GM21825 (cell line): ENCODE results near the gene SLC22A12.

Experiments
- ATAC-seq: cut with Tn5 transposase; IDR thresholded peaks from one replicate; pipeline ENCODE4 v1.9.1; 2021; ENCODE audit warnings: mild to moderate bottlenecking, moderate library complexity; ENCODE audit not compliant: unreplicated experiment

The SLC22A12 gene

DNA sequence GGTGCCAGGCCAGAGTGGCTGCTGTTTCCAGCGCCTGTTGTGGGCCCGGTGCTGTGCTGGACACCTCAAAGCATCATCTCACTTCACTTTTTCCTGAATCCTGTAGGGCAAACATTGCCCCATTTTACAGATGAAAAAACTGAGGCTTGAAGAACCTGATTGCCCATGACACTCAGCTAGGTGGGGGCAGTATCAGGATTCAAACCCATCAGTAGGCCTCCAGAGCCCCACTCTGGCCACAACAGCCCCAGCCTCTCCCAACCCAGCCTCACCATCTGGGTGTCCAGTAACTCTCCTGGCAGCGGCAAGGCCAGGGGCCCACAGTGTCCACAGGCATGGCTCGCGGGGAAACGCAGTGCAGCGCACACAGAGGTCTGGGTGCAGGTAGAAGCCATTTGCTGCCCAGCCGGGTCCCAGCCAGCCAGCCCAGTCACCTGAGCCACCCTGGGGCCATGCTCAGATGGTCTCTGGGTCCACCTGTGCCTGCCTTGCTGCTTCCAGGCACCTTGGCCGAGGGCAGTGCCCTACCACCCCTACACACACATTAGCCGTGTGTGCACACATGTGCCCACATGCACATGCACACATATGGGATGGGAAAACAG lies 11.5 kb downstream of the SLC22A12 start:
- ATAC-seq: no peak

DNA sequence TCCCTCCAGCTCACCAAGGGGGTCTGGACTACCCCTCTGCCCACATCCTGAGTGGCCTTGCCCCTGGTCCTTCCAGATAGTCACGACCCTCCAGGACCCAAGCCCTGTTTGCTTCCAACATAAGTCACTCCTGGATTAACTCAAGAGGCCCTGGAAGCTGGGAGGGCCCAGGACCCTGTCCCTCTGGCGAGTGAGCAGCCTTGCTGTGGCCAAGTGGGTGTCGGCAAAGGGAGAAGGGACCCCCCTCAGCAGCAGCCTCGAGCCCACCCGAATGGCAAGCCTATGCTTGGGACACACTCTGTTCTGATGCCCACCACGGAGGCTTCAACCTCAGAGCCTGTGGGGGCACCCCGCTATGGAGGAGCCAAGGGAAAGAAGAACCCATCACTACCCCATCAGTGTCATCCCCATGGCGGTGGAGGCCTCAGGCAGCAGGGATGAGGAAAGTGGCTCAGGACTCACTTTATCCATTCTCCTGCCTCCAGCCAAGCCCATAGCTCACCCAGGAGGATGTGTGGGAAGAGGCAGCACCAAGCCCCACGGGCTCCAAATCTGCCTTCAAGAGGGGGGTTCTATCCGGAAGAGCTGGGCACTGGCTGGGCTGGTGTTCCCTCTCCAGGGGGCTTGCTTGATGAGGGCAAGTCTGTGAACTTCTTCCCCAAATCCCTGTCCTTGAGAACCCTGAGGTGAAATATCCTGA lies 12.5 kb downstream of the SLC22A12 start:
- ATAC-seq: no peak

DNA sequence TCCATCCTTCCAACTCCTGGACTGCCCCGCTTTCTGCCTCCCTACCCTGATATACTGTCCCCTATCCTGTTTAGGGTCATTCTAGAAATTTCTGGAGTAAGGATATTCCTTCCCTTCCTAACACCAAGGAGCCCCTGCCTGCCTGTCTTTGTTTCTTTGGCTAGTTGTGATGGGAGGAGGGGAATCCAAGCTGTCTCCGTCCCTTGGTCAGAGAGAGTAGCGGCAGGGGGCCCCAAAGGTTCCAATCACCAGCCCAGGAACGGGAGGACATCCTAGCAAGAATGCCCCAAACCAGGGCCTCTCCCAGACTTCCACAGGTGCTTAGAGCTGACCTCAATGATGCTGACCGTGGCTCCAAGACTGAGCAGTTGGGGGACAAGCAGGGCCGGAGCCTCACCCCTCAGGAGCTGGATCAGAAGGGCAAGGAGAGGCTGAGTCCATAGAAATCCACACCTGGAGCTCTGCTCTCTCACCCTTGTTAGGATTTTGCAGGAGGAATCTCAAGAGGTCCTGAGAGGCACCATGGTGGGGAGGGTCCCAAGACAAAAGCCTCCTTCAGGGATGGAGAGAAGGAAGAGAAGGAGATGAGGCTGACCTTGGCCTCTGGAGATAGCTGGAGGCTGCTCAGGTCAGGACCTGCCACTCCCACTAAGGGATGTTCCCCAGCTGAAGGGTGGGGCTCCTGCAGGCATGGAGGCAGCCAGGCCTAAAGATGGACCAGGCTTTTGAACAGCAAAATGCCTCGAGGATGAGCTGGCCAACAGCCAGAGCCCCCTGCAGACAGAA lies 13.6 kb downstream of the SLC22A12 start:
- ATAC-seq: no peak

DNA sequence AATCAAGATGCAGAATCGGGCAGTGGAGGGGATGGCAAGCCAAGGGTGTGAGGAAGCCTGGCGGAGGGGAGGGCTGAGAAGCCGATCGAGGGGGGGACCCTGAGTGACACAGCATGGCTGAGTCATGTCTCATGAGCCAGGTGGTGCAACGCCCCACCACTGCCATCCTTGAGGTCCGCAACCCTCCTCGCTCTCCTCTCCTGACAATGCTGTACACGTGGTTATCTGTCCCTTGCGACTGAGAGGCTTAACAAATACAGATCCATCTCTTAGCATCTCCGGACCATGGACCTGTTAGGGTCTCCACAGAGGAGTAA lies 14.2 kb downstream of the SLC22A12 start:
- no peak for ATAC-seq

DNA sequence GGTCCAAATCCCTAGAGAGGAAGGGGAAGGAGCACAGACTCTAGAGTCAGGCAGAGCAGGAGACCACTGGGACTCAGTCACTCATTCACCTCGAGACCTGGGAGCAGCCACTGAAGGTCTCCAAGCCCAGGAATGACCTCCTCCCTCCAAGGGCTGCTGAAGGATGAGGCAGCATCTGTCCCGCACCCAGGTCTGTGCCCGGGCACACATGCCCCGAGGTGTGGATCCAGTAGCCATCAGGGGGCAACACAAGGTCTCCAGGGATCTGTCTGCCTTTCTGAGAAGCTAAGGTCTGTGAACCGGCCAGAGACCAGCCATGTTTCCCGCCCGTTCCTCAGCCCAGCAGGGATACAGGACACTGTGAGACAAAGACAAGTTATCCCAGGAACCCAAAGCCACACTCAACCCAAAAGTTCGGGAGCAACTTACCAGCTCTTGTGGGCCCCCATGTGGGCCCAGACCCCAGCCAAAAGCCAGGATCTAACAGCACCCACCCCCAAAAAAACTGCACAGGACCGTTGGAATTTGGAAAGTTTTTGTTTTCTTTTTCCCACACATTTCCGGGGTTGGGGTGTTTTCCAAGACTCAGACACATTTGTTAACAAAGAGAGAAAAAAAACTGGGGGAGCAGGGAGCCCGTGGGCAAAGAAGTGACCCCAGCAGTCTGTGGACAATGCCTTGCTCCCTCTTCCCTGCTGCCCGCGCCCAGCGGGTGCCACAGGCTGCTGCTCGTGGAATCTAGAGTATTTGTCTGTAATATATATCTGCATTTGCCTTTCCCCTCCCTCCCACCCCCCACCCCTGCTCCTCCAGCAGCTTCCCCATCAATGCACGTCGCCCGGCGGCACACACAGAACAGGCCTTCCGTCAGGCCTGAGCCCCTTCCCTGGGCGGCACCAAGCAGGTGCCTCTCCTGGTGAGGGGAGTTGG lies 14.9 kb downstream of the SLC22A12 start:
- no peak for ATAC-seq

DNA sequence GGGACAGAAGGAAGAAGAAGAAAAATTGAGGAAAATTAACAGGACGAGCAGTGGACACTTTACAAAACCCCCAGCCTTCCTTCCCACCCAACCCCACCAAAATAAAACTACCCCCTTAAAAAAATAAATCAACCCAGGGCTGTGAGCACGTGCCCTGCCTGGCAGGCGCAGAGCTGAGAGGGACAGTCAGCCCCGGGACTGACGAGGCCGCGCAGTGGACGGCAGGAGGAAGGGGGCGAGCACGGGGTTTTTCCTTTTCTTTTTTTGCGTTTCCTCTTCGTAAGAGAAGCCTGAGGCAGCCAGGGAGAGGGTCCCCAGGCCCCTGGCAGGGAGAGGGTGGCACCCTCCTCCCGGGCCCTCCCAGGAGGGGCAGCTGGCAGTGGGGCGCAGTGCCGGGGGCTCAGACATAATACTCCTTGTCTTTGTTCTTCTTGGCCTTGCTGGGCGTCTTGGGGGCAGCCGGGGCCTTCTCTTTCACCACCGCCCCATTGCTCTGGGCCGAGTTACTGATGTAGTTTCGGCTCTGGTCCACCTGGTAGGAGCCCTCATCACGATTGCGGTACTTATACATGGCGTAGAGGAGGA lies 15.9 kb downstream of the SLC22A12 start:
- no peak for ATAC-seq

DNA sequence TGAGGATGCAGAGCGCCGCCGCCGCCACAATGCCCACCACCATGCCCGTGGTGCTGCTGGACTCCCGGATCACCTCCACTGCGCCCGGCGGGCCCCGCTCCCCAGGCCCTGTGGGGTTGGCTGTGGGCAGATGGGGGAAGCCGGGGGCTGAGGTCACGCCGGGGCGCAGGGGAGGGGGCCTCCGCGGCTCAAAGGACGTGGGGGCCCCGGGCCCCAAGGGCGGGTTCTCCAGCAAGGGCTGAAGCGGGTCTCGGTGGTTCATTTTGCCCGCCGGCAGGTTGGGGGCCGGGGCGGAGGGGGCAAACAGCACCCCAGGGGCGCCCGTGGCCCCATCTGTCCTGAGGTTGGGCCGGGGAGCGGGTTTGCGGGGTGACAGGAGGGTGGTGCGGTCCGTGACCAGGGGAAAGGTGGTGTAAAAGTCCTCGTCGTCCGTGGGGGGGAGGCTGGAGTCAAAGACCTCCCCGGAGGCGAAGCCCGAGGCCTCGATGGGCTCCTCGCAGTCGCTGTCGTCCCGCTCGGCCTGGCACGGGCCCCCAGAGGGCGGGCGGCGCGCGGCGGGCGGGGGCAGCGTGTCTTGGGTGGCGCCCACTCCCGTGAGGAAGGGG lies 16.5 kb downstream of the SLC22A12 start:
- ATAC-seq: no peak

DNA sequence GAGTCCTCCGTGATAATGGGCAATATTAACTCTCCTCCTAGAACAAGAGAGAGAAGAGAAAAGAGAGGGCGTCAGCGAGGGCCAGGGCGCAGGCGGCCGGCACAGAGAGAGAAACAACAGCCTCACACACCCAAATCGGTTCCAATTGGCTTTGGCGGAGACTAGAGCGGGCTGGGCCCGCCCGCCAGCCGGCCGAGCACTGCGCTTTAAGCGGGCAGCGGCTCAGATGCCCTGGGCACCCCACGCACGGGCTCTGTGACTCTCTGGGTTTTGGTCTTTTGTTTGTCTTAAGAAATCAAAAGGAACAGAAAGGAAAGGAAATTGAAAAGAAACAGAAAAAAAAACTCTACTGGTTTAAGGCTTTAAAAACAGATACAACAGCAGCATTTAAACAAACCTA lies 17.0 kb downstream of the SLC22A12 start:
- ATAC-seq: no peak

DNA sequence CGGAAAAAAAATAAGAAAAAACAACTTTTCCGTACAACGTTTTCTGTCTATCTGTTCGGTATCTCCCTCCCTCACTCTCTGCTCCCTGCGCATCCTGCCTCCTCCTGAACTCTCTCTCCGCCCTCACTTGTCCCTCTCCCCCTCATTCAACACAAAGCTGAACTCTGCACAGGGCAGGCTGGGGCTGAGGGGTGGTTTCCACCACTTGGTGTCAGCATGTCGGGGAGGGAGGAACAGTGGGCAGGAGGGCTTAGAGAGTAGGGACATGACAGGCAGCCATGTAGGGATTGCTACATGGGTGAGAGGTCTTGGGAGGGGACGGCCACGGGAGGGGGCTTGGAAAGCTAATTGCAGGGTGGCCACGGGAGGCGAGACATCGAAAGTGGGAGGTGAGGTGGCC lies 17.6 kb downstream of the SLC22A12 start:
- no peak for ATAC-seq

DNA sequence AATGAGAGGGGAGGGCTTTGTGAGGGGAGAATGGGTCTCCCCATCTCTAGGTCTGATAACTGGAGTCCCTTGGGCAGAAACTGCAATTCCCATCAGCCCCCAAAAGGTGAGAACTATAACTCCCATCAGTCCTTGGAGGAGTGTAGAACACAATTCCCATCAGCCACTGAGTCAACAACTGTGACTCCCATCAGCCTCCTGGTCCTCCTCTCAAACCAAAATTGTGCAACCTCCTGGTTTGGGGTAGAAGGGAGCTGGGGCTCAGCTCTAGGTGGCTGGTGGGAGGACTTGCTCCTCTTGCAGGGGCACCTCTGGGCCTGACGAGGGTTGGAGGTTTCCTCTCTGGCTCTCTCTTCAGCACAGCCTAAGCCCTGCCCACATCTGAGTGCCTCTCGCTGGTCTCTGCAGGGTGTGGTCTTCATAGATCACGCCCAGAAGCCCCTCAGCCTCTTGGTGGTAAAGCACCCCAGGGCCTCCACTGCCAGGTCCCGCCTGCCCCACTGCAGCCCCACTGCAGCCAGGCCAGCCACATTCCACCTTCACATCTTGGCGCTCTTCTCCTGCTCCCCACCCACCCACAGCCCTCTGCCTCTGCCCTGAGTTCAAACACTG lies 18.5 kb downstream of the SLC22A12 start:
- no peak for ATAC-seq

DNA sequence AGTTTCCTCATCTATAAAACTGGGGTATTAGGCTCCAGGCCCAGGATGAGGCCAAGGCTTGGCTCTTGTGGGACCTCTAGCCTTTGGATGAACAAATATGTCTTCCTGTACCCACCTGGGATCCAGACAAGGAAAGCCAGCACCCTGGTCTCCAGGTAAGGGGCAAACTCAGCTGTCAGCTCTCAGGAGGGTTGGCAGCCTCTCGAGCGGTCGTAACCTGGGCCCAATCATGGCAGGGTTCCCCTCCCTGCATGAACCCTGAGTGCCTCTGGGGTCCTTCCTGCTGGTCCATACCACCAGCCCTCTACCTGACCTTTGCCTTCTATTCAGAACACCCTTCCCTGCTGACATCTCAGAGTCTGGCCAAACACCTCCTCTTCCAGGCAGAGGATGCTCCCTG lies 19.6 kb downstream of the SLC22A12 start:
- no peak for ATAC-seq

DNA sequence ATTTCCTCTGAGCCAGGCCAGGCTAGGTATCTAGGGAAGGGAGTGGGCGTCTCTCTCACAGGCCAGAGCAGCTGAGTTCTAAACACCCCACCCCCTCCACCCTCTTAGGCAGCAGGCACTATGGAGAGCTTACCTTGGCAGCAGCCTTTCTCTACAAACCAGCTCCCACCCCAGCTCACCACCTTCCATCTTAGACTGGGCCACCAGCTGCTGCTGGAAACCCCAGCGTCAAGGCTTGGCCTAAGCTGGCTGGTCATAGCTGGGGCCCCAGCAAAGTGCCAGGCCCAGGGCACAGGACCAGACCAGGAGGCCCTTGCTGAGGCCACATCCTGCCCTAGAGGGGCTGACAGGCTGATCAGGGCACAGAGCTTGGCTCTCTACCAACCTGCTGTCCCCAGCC lies 20.2 kb downstream of the SLC22A12 start:
- ATAC-seq: no peak

DNA sequence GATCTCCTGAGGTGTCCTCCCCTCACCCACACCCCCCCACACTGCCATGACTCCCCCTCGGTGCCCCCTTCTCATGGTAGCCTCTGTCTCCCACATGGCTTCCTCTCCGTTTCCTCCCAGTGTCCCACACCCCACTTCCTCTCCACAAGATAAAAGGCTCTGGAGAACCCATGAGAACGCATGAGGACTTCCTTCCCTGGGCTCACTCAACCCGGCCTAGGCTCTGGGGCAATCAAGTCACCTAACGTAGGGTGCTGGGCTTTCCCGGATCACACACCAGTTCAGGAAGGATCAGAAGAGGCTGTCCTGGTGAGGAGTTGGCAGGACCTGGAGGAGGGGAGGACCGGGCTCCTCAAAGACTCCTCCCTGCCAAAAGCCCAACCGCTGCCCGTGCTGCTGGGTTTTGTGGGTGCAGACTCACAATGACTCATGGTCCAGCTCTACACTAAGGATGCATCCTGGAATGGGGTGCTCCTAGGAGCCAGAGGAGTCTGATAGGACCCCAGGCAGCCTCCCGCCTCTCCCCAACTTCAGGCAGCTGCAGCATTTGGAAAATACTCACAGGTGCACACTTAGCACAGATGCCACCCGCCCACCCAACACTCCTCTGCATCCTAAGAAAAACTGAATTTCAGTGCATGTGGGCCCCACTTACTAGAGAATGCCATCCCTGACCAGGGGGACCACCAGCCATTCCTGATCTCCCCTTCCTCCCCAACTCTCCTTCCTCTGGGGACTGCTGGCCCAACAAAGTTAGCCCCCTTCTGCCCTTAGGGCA lies 21.0 kb downstream of the SLC22A12 start:
- ATAC-seq: no peak

DNA sequence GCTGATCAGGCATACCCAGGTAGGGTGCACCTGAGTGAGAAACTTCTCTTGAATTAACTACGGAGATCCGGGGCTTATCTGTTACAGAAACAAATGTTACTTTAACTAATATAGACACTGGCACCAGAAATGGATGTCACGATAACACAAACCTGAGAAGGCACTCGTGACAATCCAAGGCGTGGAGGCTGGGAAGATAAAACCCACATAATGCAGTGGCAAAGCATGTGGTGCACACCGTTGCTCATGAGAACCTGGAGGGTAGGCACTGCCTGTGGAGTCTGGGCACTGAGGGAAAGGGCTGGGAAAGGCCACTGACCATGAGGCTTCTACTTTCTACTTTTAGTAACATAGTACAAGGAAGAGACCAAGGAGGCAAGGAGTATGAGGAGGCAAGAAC lies 22.6 kb downstream of the SLC22A12 start:
- ATAC-seq: no peak

DNA sequence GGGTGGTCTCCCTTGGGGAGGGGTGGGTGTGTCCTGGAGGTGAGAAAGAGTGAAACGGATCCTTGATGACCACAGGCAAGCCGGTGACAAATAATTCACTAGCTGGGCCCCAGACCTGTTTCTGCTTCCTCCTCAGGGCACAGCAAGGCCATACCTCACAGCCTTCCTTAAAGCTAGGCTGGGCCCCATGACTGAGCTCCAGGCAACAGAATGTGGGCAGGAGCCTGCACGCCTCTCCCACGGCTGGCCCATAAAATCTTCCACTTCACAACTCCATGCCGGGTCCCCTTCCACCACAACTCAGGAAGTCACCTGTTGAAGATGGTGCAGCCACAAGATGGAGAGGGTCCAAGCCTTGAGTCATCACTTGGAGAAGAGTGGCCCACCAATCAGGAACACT lies 23.9 kb downstream of the SLC22A12 start:
- no peak for ATAC-seq

DNA sequence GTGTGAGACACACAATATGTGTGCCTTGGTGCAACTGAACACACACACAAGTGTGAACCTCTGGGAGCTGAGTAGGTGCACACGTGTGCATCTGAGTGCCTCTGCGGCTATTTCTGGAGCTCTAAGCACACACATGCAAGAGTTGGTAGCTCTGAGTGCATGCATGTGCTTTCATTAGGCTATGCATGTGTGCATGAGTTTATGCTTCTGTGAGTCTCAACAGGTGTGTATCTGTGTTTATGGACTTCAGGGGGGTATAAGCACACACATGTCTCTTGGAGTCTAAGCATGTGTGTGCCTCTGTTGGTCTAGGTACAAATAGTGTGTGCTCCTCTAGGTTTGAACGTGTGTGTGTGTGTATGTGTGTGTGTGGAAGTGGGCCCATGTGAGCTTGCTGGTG lies 25.8 kb downstream of the SLC22A12 start:
- no peak for ATAC-seq

DNA sequence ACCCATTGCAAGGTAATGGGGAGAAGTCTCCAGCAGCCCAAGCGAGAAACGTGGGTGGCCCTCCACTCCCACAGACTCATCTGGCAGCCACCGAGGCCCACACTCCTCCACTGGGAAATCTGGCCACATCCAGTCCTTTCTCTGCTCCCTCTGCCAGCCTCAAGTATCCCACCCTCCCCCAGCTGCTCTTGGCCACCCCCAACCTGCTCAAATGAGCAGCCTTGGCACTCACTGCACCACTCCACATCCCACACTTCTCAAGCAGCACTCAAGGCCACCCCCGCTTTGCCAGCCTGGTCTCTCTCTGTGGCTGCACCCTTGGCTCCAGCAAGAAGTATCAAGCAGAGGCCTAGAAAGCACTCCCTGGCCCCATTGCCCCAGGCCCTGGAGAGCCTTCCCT lies 28.2 kb downstream of the SLC22A12 start:
- ATAC-seq: no peak

DNA sequence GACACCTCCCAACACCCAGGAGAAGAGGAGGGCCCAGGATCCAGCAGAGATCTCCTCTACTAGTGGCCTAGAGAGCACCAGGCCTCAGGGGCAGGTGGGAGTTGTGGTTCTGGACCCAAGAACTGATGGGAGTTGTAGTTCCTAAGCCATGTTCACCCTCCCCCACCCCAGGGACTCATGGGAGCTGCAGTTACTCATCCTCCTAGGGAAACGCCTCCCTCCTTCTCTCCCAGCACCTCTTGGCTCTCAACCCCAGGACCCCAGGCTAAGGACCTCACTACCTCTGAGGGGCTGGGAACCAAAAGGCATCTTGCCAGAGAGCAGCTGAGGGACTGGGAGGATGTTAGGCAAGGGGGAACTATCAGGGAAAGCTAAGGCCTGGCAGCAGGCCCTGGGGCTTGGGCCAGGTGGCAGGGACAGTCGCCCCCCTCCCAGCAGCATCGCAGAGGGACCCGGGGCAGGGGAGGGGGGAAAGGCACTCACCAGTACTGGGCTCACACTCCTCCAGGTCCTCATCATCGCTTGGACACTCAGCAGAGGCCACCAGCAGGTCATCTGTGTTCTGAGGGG lies 28.9 kb downstream of the SLC22A12 start:
- ATAC-seq: no peak

DNA sequence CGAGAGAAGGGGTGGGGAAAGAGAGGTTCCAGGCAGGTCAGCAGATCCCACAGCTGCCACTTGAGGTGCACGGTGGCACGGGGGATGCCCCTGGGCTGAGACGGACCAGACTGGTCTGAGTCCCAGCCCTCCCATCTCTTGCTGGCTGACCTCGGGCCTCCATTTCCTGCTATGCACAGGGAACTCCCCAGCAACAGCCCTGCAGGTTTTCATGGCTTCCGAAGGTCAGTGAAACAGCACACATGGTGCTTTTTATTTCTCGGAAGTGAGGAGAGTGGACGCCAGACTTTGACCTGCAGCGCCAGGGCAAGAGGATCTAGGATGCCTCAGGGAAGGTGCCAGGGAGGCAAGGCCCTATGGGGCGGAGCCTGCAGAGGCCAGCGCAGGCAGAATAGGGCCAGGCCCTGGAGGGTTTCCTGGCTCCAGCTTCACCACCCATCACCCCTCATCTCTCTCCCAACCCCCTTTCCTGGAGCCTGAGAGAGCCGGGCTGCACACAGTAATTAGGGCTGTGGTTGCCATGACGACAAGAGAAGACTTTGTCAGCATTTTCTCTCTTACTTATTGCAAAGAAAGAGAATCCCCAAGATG lies 29.5 kb downstream of the SLC22A12 start:
- no peak for ATAC-seq
